HepG2 (cell line): ENCODE results near the gene SAP25. TPM values are rescaled to one million over a fixed set of nuclear protein-coding genes. Genes with fewer than 3 reads are reported as not detected.

ENCODE experiments used
- CCAR2 ChIP-seq: fragments of 200-400 bp; formaldehyde crosslinking; optimal IDR thresholded peaks from 2 replicates; pipeline ENCODE3; 2018; ENCODE audit warnings: low read depth, mild to moderate bottlenecking, low read length, moderate library complexity
- ERF ChIP-seq: IDR thresholded peaks from 2 replicates; pipeline ENCODE4 v1.6.1; 2018; ENCODE audit warnings: missing biosample characterization, missing genetic modification reagents
- FOXA3 ChIP-seq: IDR thresholded peaks from 2 replicates; pipeline ENCODE4 v1.6.1; 2016; ENCODE audit warnings: missing genetic modification reagents, missing compliant biosample characterization
- HMG20B ChIP-seq: conservative IDR thresholded peaks from 2 replicates; pipeline ENCODE4 v1.6.1; 2016; ENCODE audit warnings: missing genetic modification reagents, missing compliant biosample characterization
- HNF4G ChIP-seq, 2 experiments: sonication (generic) in 1 of 2; formaldehyde crosslinking in 1 of 2; IDR thresholded peaks; 2 replicates each; pipeline versions ENCODE4 v1.4.0 to v1.6.1; 2011 to 2020; ENCODE audit warnings: borderline replicate concordance in 2 of 2, low read depth in 2 of 2, mild to moderate bottlenecking in 2 of 2, low read length in 1 of 2, missing genetic modification reagents in 1 of 2, moderate library complexity in 1 of 2
- HOXA7 ChIP-seq: sonication (generic); formaldehyde crosslinking; IDR thresholded peaks from 2 replicates; pipeline ENCODE4 v1.8.1; 2022; ENCODE audit warnings: mild to moderate bottlenecking, missing genetic modification reagents, moderate library complexity
- ISL2 ChIP-seq: sonication (generic); formaldehyde crosslinking; IDR thresholded peaks from 2 replicates; pipeline ENCODE4 v1.5.0; 2020; ENCODE audit warnings: missing genetic modification reagents
- KAT8 ChIP-seq: IDR thresholded peaks from 2 replicates; pipeline ENCODE4 v1.6.1; 2016; ENCODE audit warnings: missing genetic modification reagents, missing compliant biosample characterization
- MBNL3 ChIP-seq: fragments of 250-450 bp; sonication (Bioruptor Pico); conservative IDR thresholded peaks from 2 replicates; pipeline ENCODE4 v1.8.0; 2022; ENCODE audit warnings: mild to moderate bottlenecking, inconsistent platforms
- MEIS2 ChIP-seq: sonication (generic); formaldehyde crosslinking; IDR thresholded peaks from 2 replicates; pipeline ENCODE4 v1.9.0; 2021; ENCODE audit warnings: mild to moderate bottlenecking, missing genetic modification reagents
- ONECUT2 ChIP-seq: sonication (generic); formaldehyde crosslinking; IDR thresholded peaks from 2 replicates; pipeline ENCODE4 v1.4.0; 2020; ENCODE audit warnings: missing genetic modification reagents
- POLR2A ChIP-seq, 2 experiments: IDR thresholded peaks; 2 replicates each; pipeline ENCODE4 v1.6.1; 2011; ENCODE audit warnings: low read depth in 2 of 2, low read length in 2 of 2, mild to moderate bottlenecking in 1 of 2, moderate library complexity in 1 of 2; ENCODE audit not compliant: insufficient read depth in 1 of 2
- RELA ChIP-seq: sonication (generic); formaldehyde crosslinking; IDR thresholded peaks from 2 replicates; pipeline ENCODE4 v1.4.0; 2020; ENCODE audit warnings: missing genetic modification reagents
- SIN3A ChIP-seq: IDR thresholded peaks from 2 replicates; pipeline ENCODE4 v1.6.1; 2011; ENCODE audit warnings: low read depth, mild to moderate bottlenecking, control low read depth, low read length, borderline replicate concordance
- SP5 ChIP-seq: IDR thresholded peaks from 2 replicates; pipeline ENCODE4 v1.6.1; 2016; ENCODE audit warnings: low read depth, borderline replicate concordance
- SRF ChIP-seq: IDR thresholded peaks from 2 replicates; pipeline ENCODE4 v1.6.1; 2011; ENCODE audit warnings: mild to moderate bottlenecking, low read depth, low read length, moderate library complexity
- SRSF1 ChIP-seq: fragments of 200-400 bp; formaldehyde crosslinking; optimal IDR thresholded peaks from 2 replicates; pipeline ENCODE3; 2017; ENCODE audit warnings: mild to moderate bottlenecking, low read depth, low read length, moderate library complexity
- SSRP1 ChIP-seq: IDR thresholded peaks from 2 replicates; pipeline ENCODE4 v1.6.1; 2016; ENCODE audit warnings: control low read depth
- ZC3H4 ChIP-seq: sonication (generic); formaldehyde crosslinking; IDR thresholded peaks from 2 replicates; pipeline ENCODE4 v1.4.0; 2020; ENCODE audit warnings: missing genetic modification reagents, borderline replicate concordance
- ZMYM2 ChIP-seq: sonication (generic); formaldehyde crosslinking; IDR thresholded peaks from 2 replicates; pipeline ENCODE4 v1.8.0; 2022; ENCODE audit warnings: mild to moderate bottlenecking, missing genetic modification reagents
- ZNF234 ChIP-seq: sonication (generic); formaldehyde crosslinking; conservative IDR thresholded peaks from 2 replicates; pipeline ENCODE4 v1.5.1; 2020; ENCODE audit warnings: mild to moderate bottlenecking, missing genetic modification reagents
- ZNF296 ChIP-seq: sonication (generic); formaldehyde crosslinking; conservative IDR thresholded peaks from 2 replicates; pipeline ENCODE4 v1.5.0; 2020; ENCODE audit warnings: mild to moderate bottlenecking, missing genetic modification reagents
- ZNF564 ChIP-seq: sonication (generic); formaldehyde crosslinking; IDR thresholded peaks from 2 replicates; pipeline ENCODE4 v1.8.1; 2023; ENCODE audit warnings: mild to moderate bottlenecking, missing genetic modification reagents
- ZSCAN29 ChIP-seq: sonication (generic); formaldehyde crosslinking; conservative IDR thresholded peaks from 2 replicates; pipeline ENCODE4 v1.4.0; 2020; ENCODE audit warnings: mild to moderate bottlenecking, missing genetic modification reagents
- polyA plus RNA-seq, 8 experiments: library from polyadenylated mRNA; depleted of rRNA in 3 of 8; stranded (reverse) in 7 of 8; unstranded in 1 of 8; fragments of >200 nt; fragmentation: Illumina TruSeq in 4 of 8; extraction: Trizol in 4 of 8; gene quantifications; 2 replicates each; pipeline versions ENCODE4 v1.2.1 to v1.2.3, GENCODE V29; 2011 to 2016; ENCODE audit warnings: low read depth in 4 of 8, missing spikeins in 1 of 8, mixed read lengths in 1 of 8; ENCODE audit not compliant: insufficient read depth in 1 of 8
- total RNA-seq, 5 experiments: library from RNA; depleted of rRNA; stranded (reverse); fragments of >200 nt; fragmentation: Illumina TruSeq; extraction: Trizol; gene quantifications; 2 replicates each; pipeline ENCODE4 v1.2.3, GENCODE V29; 2016; ENCODE audit warnings: low read depth in 1 of 5
- TF ChIP-seq, protein P1 (sequence below): sonication (generic); formaldehyde crosslinking; IDR thresholded peaks from 2 replicates; pipeline ENCODE4 v1.5.0; 2020; ENCODE audit warnings: missing genetic modification reagents, mild to moderate bottlenecking, borderline replicate concordance
- TF ChIP-seq, protein P2 (sequence below): sonication (generic); formaldehyde crosslinking; IDR thresholded peaks from 2 replicates; pipeline ENCODE4 v1.5.0; 2020; ENCODE audit warnings: mild to moderate bottlenecking, missing genetic modification reagents, borderline replicate concordance
- TF ChIP-seq, protein P3 (sequence below): sonication (generic); formaldehyde crosslinking; IDR thresholded peaks from 2 replicates; pipeline ENCODE4 v1.5.0; 2020; ENCODE audit warnings: mild to moderate bottlenecking, low read depth, missing genetic modification reagents, borderline replicate concordance

SAP25 gene
- total and polyA plus RNA-seq, 2 of the 13 experiments (the other 11 are each of a cell fraction or from before 2014, with no cell fraction given), result 0.15 to 0.20 TPM

DNA sequence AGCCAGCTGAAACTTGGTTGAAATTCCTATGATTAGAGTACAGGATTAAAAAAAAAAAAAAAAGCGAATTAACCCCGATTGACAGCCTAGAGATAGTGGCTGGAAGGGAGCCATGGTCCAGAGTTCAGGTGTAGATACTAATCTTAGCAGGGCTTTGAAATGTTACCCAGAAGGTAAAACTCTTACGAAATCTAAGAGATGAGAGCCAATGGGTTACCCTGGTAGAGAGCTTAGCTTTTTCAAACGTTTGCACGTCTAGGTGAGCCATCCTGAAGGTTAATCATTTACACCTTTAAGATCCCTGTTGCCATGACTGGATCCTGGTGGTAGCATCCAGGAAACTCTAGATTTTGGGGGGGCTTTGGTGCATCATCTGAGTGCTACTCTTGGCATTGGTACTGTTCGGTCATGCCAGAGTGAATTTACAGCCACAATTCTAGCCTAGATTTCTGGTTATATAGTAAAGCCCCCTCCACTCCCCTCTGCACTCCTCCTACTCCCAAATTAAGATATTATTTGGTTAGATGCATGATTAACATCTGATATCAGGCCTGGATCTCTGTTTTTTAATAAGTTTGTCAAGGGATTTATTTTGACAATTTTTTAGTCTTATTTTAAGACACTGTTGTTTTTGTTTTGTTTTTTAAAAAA lies 33.5 kb downstream of the SAP25 start (continued):
- TF ChIP-seq ZNF564 (no peak), MEIS2 (CRISPR knock-in tag) (no peak), MBNL3 (no peak), ERF (CRISPR knock-in tag) (0 out of 2 replicates have a peak, but pooled peaks have one; percentile 37), SIN3A (peak; percentile 81), ZC3H4 (no peak), CCAR2 (no peak), ZSCAN29 (CRISPR knock-in tag) (no peak), ISL2 (peak; percentile 72), HMG20B (no peak), SRF (no peak), KAT8 (CRISPR knock-in tag) (peak; percentile 64), SSRP1 (CRISPR knock-in tag) (no peak), ZNF234 (CRISPR knock-in tag) (no peak), SRSF1 (no peak), FOXA3 (CRISPR knock-in tag) (0 out of 2 replicates have a peak, but pooled peaks have one; percentile 48), RELA (CRISPR knock-in tag) (0 out of 2 replicates have a peak, but pooled peaks have one; percentile 30), POLR2A (IDR thresholded peaks at IDR 0.05; ENCODE audit: insufficient read depth in 1 of 2, low read depth in 2 of 2, low read length in 2 of 2) (peak in 1 of 2 experiments; percentile 54; a peak in 3 of 4 replicates), ZNF296 (CRISPR knock-in tag) (no peak), ONECUT2 (CRISPR knock-in tag) (no peak), HOXA7 (CRISPR knock-in tag) (no peak), SP5 (CRISPR knock-in tag) (peak; percentile 26; the same call in 1 of the 2 replicates), ZMYM2 (CRISPR knock-in tag) (no peak), HNF4G (IDR thresholded peaks at IDR 0.05; ENCODE audit: borderline replicate concordance, low read depth, low read length) (peak; percentile 87; the same call in 1 of the 2 replicates), HNF4G (CRISPR knock-in tag; IDR thresholded peaks at IDR 0.05; ENCODE audit: borderline replicate concordance, low read depth) (peak; percentile 33; the same call in 1 of the 2 replicates)
- TF ChIP-seq, protein P1, sequence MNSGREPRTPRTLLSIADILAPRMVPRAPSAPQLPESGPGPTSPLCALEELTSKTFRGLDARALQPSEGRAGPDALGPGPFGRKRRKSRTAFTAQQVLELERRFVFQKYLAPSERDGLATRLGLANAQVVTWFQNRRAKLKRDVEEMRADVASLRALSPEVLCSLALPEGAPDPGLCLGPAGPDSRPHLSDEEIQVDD (CRISPR knock-in tag), result no peak
- TF ChIP-seq, protein P2, sequence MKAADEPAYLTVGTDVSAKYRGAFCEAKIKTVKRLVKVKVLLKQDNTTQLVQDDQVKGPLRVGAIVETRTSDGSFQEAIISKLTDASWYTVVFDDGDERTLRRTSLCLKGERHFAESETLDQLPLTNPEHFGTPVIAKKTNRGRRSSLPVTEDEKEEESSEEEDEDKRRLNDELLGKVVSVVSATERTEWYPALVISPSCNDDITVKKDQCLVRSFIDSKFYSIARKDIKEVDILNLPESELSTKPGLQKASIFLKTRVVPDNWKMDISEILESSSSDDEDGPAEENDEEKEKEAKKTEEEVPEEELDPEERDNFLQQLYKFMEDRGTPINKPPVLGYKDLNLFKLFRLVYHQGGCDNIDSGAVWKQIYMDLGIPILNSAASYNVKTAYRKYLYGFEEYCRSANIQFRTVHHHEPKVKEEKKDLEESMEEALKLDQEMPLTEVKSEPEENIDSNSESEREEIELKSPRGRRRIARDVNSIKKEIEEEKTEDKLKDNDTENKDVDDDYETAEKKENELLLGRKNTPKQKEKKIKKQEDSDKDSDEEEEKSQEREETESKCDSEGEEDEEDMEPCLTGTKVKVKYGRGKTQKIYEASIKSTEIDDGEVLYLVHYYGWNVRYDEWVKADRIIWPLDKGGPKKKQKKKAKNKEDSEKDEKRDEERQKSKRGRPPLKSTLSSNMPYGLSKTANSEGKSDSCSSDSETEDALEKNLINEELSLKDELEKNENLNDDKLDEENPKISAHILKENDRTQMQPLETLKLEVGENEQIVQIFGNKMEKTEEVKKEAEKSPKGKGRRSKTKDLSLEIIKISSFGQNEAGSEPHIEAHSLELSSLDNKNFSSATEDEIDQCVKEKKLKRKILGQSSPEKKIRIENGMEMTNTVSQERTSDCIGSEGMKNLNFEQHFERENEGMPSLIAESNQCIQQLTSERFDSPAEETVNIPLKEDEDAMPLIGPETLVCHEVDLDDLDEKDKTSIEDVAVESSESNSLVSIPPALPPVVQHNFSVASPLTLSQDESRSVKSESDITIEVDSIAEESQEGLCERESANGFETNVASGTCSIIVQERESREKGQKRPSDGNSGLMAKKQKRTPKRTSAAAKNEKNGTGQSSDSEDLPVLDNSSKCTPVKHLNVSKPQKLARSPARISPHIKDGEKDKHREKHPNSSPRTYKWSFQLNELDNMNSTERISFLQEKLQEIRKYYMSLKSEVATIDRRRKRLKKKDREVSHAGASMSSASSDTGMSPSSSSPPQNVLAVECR (CRISPR knock-in tag), result no peak
- TF ChIP-seq, protein P3, sequence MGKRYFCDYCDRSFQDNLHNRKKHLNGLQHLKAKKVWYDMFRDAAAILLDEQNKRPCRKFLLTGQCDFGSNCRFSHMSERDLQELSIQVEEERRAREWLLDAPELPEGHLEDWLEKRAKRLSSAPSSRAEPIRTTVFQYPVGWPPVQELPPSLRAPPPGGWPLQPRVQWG (CRISPR knock-in tag), result no peak
